Measurements from ENCODE around the gene HTT.

DNA sequence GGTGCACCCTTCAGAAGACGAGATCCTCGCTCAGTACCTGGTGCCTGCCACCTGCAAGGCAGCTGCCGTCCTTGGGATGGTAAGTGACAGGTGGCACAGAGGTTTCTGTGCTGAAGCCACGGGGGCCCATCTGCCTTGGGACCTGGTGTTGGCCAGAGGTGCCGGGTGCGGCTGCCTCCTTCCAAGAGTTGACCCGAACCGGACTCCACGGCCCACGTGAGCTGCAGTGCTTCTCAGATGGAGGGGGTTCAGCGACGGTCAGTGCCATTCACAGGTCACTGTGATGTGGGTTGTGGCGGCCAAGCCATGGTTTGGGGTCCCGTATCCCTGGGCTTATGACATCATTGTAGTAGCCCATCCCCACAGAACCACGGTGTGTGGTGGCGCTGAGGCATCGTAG, 155.5 kb downstream of the HTT start:
- TF ChIP-seq, protein P1, sequence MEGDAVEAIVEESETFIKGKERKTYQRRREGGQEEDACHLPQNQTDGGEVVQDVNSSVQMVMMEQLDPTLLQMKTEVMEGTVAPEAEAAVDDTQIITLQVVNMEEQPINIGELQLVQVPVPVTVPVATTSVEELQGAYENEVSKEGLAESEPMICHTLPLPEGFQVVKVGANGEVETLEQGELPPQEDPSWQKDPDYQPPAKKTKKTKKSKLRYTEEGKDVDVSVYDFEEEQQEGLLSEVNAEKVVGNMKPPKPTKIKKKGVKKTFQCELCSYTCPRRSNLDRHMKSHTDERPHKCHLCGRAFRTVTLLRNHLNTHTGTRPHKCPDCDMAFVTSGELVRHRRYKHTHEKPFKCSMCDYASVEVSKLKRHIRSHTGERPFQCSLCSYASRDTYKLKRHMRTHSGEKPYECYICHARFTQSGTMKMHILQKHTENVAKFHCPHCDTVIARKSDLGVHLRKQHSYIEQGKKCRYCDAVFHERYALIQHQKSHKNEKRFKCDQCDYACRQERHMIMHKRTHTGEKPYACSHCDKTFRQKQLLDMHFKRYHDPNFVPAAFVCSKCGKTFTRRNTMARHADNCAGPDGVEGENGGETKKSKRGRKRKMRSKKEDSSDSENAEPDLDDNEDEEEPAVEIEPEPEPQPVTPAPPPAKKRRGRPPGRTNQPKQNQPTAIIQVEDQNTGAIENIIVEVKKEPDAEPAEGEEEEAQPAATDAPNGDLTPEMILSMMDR (CRISPR knock-in tag; IDR thresholded peaks at IDR 0.05), result no peak
- TF ChIP-seq TCF7L2 (IDR thresholded peaks at IDR 0.05; ENCODE audit: low read depth, low read length) (no peak), SRSF1 (optimal IDR thresholded peaks at IDR 0.05; ENCODE audit: low read depth, low read length) (no peak), SIN3A (IDR thresholded peaks at IDR 0.05; ENCODE audit: borderline replicate concordance, low read depth, low read length) (no peak), HDAC6 (IDR thresholded peaks at IDR 0.05; ENCODE audit: low read depth, low read length) (no peak), FOXA1 (IDR thresholded peaks at IDR 0.05) (no peak), FOXA1 (CRISPR knock-in tag; IDR thresholded peaks at IDR 0.05) (no peak), ZBTB42 (CRISPR knock-in tag; IDR thresholded peaks at IDR 0.05) (no peak), ZKSCAN1 (IDR thresholded peaks at IDR 0.05; ENCODE audit: low read length) (no peak), ELF4 (CRISPR knock-in tag; IDR thresholded peaks at IDR 0.05; ENCODE audit: borderline replicate concordance) (no peak), ZNF441 (CRISPR knock-in tag; IDR thresholded peaks at IDR 0.05; ENCODE audit: borderline replicate concordance) (no peak), ZNF850 (CRISPR knock-in tag; conservative IDR thresholded peaks at IDR 0.05) (no peak)
- TF ChIP-seq, protein P2, sequence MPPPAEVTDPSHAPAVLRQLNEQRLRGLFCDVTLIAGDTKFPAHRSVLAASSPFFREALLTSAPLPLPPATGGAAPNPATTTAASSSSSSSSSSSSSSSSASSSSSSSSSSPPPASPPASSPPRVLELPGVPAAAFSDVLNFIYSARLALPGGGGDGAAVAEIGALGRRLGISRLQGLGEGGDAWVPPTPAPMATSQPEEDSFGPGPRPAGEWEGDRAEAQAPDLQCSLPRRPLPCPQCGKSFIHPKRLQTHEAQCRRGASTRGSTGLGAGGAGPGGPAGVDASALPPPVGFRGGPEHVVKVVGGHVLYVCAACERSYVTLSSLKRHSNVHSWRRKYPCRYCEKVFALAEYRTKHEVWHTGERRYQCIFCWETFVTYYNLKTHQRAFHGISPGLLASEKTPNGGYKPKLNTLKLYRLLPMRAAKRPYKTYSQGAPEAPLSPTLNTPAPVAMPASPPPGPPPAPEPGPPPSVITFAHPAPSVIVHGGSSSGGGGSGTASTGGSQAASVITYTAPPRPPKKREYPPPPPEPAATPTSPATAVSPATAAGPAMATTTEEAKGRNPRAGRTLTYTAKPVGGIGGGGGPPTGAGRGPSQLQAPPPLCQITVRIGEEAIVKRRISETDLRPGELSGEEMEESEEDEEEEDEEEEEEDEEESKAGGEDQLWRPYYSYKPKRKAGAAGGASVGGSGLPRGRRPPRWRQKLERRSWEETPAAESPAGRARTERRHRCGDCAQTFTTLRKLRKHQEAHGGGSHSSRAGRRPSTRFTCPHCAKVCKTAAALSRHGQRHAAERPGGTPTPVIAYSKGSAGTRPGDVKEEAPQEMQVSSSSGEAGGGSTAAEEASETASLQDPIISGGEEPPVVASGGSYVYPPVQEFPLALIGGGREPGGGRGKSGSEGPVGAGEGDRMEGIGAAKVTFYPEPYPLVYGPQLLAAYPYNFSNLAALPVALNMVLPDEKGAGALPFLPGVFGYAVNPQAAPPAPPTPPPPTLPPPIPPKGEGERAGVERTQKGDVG (CRISPR knock-in tag; IDR thresholded peaks at IDR 0.05; ENCODE audit: borderline replicate concordance), result no peak
- TF ChIP-seq, protein P3, sequence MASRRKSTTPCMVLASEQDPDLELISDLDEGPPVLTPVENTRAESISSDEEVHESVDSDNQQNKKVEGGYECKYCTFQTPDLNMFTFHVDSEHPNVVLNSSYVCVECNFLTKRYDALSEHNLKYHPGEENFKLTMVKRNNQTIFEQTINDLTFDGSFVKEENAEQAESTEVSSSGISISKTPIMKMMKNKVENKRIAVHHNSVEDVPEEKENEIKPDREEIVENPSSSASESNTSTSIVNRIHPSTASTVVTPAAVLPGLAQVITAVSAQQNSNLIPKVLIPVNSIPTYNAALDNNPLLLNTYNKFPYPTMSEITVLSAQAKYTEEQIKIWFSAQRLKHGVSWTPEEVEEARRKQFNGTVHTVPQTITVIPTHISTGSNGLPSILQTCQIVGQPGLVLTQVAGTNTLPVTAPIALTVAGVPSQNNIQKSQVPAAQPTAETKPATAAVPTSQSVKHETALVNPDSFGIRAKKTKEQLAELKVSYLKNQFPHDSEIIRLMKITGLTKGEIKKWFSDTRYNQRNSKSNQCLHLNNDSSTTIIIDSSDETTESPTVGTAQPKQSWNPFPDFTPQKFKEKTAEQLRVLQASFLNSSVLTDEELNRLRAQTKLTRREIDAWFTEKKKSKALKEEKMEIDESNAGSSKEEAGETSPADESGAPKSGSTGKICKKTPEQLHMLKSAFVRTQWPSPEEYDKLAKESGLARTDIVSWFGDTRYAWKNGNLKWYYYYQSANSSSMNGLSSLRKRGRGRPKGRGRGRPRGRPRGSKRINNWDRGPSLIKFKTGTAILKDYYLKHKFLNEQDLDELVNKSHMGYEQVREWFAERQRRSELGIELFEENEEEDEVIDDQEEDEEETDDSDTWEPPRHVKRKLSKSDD (CRISPR knock-in tag; IDR thresholded peaks at IDR 0.05; ENCODE audit: low read depth), result no peak

Measured in HepG2 (cell line).